GM10266 (cell line): ENCODE measurements around the gene KCNJ9.

Experiments used
- DNase-seq: peaks from one replicate; pipeline ENCODE4 v3.0.0; 2012; ENCODE audit errors: extremely low spot score
- TF ChIP-seq, protein P1 (sequence below): IDR thresholded peaks from 2 replicates; pipeline ENCODE4 v1.5.1; 2012; ENCODE audit warnings: mild to moderate bottlenecking, low read depth; ENCODE audit not compliant: control insufficient read depth, insufficient read depth; ENCODE audit errors: missing control alignments

The KCNJ9 gene

DNA sequence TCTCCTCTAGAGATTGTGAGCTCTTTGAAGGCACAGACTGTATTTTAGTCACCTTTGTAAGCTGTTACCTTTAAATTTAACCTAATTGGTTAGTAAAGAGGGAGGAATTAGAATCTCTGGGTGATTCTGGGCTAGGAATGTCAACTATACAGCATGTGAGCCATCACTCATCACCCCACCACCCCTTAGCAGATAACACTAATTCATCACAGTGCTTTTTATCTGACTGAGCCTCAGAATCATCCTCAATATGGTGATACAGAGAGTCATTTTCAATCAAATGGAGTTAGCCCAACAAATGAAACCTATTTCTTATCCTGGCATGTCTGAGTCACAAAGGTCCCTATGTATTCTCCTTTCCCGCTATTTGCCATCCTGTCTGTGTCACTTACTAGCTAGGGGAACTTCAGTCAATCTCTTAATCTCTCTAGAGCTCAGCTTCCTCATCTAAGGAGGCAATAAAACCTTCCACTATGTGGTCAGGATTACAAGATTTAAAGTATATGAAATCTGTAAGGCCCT, 24.6 kb upstream of the KCNJ9 start:
- DNase-seq = no peak
- TF ChIP-seq, protein P1, sequence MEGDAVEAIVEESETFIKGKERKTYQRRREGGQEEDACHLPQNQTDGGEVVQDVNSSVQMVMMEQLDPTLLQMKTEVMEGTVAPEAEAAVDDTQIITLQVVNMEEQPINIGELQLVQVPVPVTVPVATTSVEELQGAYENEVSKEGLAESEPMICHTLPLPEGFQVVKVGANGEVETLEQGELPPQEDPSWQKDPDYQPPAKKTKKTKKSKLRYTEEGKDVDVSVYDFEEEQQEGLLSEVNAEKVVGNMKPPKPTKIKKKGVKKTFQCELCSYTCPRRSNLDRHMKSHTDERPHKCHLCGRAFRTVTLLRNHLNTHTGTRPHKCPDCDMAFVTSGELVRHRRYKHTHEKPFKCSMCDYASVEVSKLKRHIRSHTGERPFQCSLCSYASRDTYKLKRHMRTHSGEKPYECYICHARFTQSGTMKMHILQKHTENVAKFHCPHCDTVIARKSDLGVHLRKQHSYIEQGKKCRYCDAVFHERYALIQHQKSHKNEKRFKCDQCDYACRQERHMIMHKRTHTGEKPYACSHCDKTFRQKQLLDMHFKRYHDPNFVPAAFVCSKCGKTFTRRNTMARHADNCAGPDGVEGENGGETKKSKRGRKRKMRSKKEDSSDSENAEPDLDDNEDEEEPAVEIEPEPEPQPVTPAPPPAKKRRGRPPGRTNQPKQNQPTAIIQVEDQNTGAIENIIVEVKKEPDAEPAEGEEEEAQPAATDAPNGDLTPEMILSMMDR = no peak

GRCh38 chr1:160058087-160058486, 23.3 kb upstream of the KCNJ9 start:
- TF ChIP-seq, protein P1 = peak; percentile 25

GRCh38 chr1:160061369-160062229, 19.7 kb upstream of the KCNJ9 start:
- TF ChIP-seq, protein P1 = peak; percentile 27
- DNase-seq = no peak

More at GRCh38 chr1:160058087-160058486, 23.3 kb upstream of the KCNJ9 start:
- DNase-seq = no peak

- no peak for DNase-seq
- TF ChIP-seq, protein P1 = no peak
Measured at GRCh38 chr1:160062230-160062532, 19.2 kb upstream of the KCNJ9 start.

GRCh38 chr1:160063176-160063575, 18.2 kb upstream of the KCNJ9 start:
- TF ChIP-seq, protein P1 = no peak
- DNase-seq = no peak

GRCh38 chr1:160064164-160064563, 17.2 kb upstream of the KCNJ9 start:
- TF ChIP-seq, protein P1 = no peak
- no peak for DNase-seq

DNA sequence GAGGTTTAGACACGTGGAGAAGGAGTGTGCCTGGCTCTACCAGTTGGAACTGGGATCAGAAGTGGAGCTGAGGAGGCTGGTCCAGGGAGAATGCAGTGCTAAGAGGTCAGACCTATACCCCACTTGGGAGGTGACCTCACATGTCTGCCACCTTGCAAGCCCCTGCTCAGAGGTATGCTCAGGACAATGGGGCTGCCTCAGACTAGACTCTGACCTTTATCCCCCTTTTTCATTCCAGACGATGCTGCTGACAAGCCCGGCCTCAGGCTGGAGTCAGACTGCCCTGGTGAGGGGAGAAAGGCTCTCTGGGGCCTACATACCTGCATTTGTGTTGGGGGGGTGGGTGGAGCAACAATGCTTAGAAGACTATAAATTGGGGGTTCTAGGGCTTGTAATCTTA, 16.6 kb upstream of the KCNJ9 start:
- TF ChIP-seq, protein P1 = no peak

More for the DNA sequence above, 16.6 kb upstream of the KCNJ9 start:
- no peak for DNase-seq
